Fibroblast of lung (primary cell): ENCODE measurements around the gene DXO. TPM values are rescaled to one million over a fixed set of nuclear protein-coding genes. Genes with fewer than 3 reads are reported as not detected.
"Not testable (repeated sequence)": the region's sequence is repeated elsewhere in the genome, so short reads cannot be mapped to it uniquely, and the experiment has no call there.

ENCODE experiments used
- DNase-seq, 2 donors: peaks; one replicate each; pipeline versions ENCODE4 v3.0.0 to v3.0.0-alpha.2; 2010; ENCODE audit warnings: low read depth in 2 of 2
- H2AFZ ChIP-seq: 2 replicates; pipeline ENCODE4 v1.5.1; 2012; ENCODE audit warnings: low read length, control low read depth, inconsistent platforms
- H3K27ac ChIP-seq: 2 replicates; pipeline ENCODE4 v1.5.1; 2011; ENCODE audit warnings: low read length, control low read depth; ENCODE audit not compliant: insufficient read depth
- H3K27me3 ChIP-seq: 2 replicates; pipeline ENCODE4 v1.5.1; 2011; ENCODE audit warnings: mild to moderate bottlenecking, low read length; ENCODE audit not compliant: control insufficient read depth, insufficient read depth
- H3K36me3 ChIP-seq: 2 replicates; pipeline ENCODE4 v1.5.1; 2011; ENCODE audit warnings: low read length; ENCODE audit not compliant: control insufficient read depth, insufficient read depth
- H3K4me1 ChIP-seq: 2 replicates; pipeline ENCODE4 v1.5.1; 2011; ENCODE audit warnings: low read length; ENCODE audit not compliant: control insufficient read depth, insufficient read depth; ENCODE audit errors: extremely low read depth
- H3K4me2 ChIP-seq: 2 replicates; pipeline ENCODE4 v1.5.1; 2011; ENCODE audit warnings: low read length, control low read depth; ENCODE audit not compliant: insufficient read depth; ENCODE audit errors: extremely low read depth
- H3K4me3 ChIP-seq, 4 experiments: fragments of 200-600 bp in 1 of 4; sonication (generic) in 1 of 4; replicated peaks in 1 of 4; 2 replicates each; pipeline ENCODE4 v1.5.1; 2011 to 2016; ENCODE audit warnings: low read length in 4 of 4, low read depth in 3 of 4, mild to moderate bottlenecking in 3 of 4, control low read depth in 2 of 4, inconsistent platforms in 1 of 4, mixed read lengths in 1 of 4; ENCODE audit not compliant: insufficient read depth in 1 of 4; ENCODE audit errors: control extremely low read depth in 1 of 4
- H3K79me2 ChIP-seq: 2 replicates; pipeline ENCODE4 v1.5.1; 2012; ENCODE audit warnings: mild to moderate bottlenecking, low read length, inconsistent platforms; ENCODE audit not compliant: control insufficient read depth, insufficient read depth
- H3K9ac ChIP-seq: 2 replicates; pipeline ENCODE4 v1.5.1; 2011; ENCODE audit warnings: mild to moderate bottlenecking, low read length, control low read depth; ENCODE audit not compliant: insufficient read depth
- H3K9me3 ChIP-seq: 2 replicates; pipeline ENCODE4 v1.5.1; 2012; ENCODE audit warnings: low read depth, low read length; ENCODE audit not compliant: control insufficient read depth, insufficient read depth
- H4K20me1 ChIP-seq: 2 replicates; pipeline ENCODE4 v1.5.1; 2011; ENCODE audit warnings: low read length; ENCODE audit not compliant: control insufficient read depth, insufficient read depth; ENCODE audit errors: extremely low read depth
- EZH2 ChIP-seq: IDR thresholded peaks from 2 replicates; pipeline ENCODE4 v1.5.1; 2012; ENCODE audit warnings: low read length, control low read depth, mild to moderate bottlenecking; ENCODE audit errors: missing control alignments
- polyA plus RNA-seq, 2 donors: library from polyadenylated mRNA; depleted of rRNA in 1 of 2; stranded (reverse) in 1 of 2; unstranded in 1 of 2; fragments of >200 nt; gene quantifications; 2 replicates each; pipeline ENCODE4 v1.2.1, GENCODE V29; 2011 to 2012; ENCODE audit warnings: missing spikeins in 1 of 2
- total RNA-seq: library from RNA; depleted of rRNA; stranded (reverse); fragments of >200 nt; gene quantifications from 2 replicates; pipeline ENCODE4 v1.2.1, GENCODE V29; 2014
- TF ChIP-seq, protein P1 (sequence below), 2 donors: IDR thresholded peaks in 1 of 2; conservative IDR thresholded peaks in 1 of 2; 1 replicate in 1 of 2; 2 replicates in 1 of 2; pipeline ENCODE4 v1.5.1; 2011 to 2012; ENCODE audit warnings: low read length in 2 of 2, control low read depth in 1 of 2, inconsistent platforms in 1 of 2, low read depth in 1 of 2, mild to moderate bottlenecking in 1 of 2

Gene DXO
- total and polyA plus RNA-seq, 2 donors (not counting 1 experiment from before 2014, with no cell fraction given) = 9.1 to 14.0 TPM

DNA sequence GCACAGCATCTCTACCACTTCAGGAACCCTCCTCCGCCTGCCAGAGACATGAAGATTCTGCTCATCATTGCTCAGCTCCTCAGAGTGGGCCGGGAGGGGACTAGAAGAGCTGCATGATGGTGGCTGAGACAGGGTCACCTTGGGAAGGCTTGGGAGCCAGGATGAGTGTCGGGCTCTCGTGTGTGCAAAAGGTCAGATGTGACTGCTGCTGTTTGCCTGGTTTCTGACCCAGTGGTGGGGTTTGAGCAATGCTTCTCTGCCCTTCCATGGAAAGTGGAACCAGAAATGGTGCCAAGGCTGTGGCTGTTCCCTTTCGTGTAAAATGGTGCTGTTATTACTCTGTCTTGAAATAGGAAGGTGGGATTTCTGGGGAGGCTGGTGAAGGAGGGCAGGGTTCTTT lies 9.1 kb upstream of the DXO start:
- H4K20me1 ChIP-seq, H3K9ac ChIP-seq, H3K4me2 ChIP-seq, H3K36me3 ChIP-seq, H3K27me3 ChIP-seq, H3K9me3 ChIP-seq, DNase-seq, H3K4me3 ChIP-seq, H3K27ac ChIP-seq, H3K79me2 ChIP-seq, H3K4me1 ChIP-seq, H2AFZ ChIP-seq: not testable (repeated sequence)

GRCh38 chr6:31980195-31980876 lies 8.4 kb upstream of the DXO start:
- not testable (repeated sequence) for H3K27ac ChIP-seq, H3K79me2 ChIP-seq, H3K9me3 ChIP-seq, H3K27me3 ChIP-seq, DNase-seq, H2AFZ ChIP-seq, H3K36me3 ChIP-seq, H4K20me1 ChIP-seq, H3K9ac ChIP-seq, H3K4me3 ChIP-seq, H3K4me2 ChIP-seq, H3K4me1 ChIP-seq

- no peak for TF ChIP-seq EZH2
Observed at GRCh38 chr6:31979238-31979898, 7.4 kb upstream of the DXO start.

DNA sequence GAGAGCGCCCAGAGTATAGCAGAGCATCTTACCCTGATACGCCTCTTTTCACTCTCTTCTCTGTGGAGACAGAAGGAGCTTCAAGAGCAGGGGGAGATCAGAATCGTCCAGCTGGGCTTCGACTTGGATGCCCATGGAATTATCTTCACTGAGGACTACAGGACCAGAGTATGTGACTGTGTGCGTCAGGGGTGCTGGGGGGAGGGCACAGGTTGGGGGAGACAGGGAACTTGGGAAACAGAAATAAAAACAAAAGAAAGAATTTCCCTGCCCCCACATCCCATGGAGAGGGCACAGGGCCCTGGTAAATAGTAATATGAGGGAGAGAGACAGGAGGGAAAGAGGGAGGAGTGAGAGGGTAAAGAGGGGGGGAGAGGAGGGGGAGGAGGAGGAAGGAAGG lies 6.9 kb upstream of the DXO start:
- no peaks in the 10 kb centered on the region for H3K9me3 ChIP-seq
- H3K4me3 ChIP-seq = no peak overlapping the region
- no peak overlapping the region for H3K27ac ChIP-seq
- no peaks in the 10 kb centered on the region for H3K27me3 ChIP-seq
- H3K4me1 ChIP-seq = no peaks in the 10 kb centered on the region
- no peaks in the 10 kb centered on the region for H4K20me1 ChIP-seq
- no peak for DNase-seq
- no peak overlapping the region for H2AFZ ChIP-seq
- TF ChIP-seq, protein P1, sequence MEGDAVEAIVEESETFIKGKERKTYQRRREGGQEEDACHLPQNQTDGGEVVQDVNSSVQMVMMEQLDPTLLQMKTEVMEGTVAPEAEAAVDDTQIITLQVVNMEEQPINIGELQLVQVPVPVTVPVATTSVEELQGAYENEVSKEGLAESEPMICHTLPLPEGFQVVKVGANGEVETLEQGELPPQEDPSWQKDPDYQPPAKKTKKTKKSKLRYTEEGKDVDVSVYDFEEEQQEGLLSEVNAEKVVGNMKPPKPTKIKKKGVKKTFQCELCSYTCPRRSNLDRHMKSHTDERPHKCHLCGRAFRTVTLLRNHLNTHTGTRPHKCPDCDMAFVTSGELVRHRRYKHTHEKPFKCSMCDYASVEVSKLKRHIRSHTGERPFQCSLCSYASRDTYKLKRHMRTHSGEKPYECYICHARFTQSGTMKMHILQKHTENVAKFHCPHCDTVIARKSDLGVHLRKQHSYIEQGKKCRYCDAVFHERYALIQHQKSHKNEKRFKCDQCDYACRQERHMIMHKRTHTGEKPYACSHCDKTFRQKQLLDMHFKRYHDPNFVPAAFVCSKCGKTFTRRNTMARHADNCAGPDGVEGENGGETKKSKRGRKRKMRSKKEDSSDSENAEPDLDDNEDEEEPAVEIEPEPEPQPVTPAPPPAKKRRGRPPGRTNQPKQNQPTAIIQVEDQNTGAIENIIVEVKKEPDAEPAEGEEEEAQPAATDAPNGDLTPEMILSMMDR (conservative IDR thresholded peaks at IDR 0.05 in 1 of 2, IDR thresholded peaks at IDR 0.05 in 1 of 2; ENCODE audit: low read depth in 1 of 2, low read length in 2 of 2) = no peak
- peaks cover 2% of the 10 kb centered on the region for H3K36me3 ChIP-seq
- no peak overlapping the region for H3K4me2 ChIP-seq
- no peak overlapping the region for H3K9ac ChIP-seq
- peaks cover 2% of the 10 kb centered on the region for H3K79me2 ChIP-seq

More at GRCh38 chr6:31979238-31979898, 7.4 kb upstream of the DXO start:
- H3K36me3 ChIP-seq = peaks cover 2% of the 10 kb centered on the region
- no peak overlapping the region for H2AFZ ChIP-seq
- no peaks in the 10 kb centered on the region for H3K27me3 ChIP-seq
- H4K20me1 ChIP-seq = no peaks in the 10 kb centered on the region
- no peak for DNase-seq
- H3K27ac ChIP-seq = no peak overlapping the region
- no peak overlapping the region for H3K4me2 ChIP-seq
- no peak overlapping the region for H3K4me3 ChIP-seq
- no peak overlapping the region for H3K9ac ChIP-seq
- no peaks in the 10 kb centered on the region for H3K4me1 ChIP-seq
- no peaks in the 10 kb centered on the region for H3K9me3 ChIP-seq
- no peaks in the 10 kb centered on the region for H3K79me2 ChIP-seq
